Brain pericyte (primary cell): ENCODE data around the gene SIGLEC14.
"Not testable (repeated sequence)": the region's sequence is repeated elsewhere in the genome, so short reads cannot be mapped to it uniquely, and the experiment has no call there.

Source experiments
- DNase-seq: peaks from one replicate; pipeline ENCODE4 v3.0.0-alpha.2; 2012; ENCODE audit warnings: low read depth, low spot score

SIGLEC14 gene

GRCh38 chr19:51646730-51647129 lies at the start of gene SIGLEC14:
SIGLEC14 (minus strand) TSS chr19:51646825; CDS start chr19:51646759, 66 bp downstream.
- DNase-seq, result not testable (repeated sequence)

GRCh38 chr19:51695702-51696315 lies 49.2 kb upstream of the SIGLEC14 start:
- no peak for DNase-seq

- no peak for DNase-seq
These were observed 48.5 kb upstream of the SIGLEC14 start for GRCh38 chr19:51695088-51695487.

- no peak for DNase-seq
These were observed 47.9 kb upstream of the SIGLEC14 start for GRCh38 chr19:51694318-51695085.

GRCh38 chr19:51693819-51694218 lies 47.2 kb upstream of the SIGLEC14 start:
- DNase-seq, result no peak

GRCh38 chr19:51693260-51693659 lies 46.6 kb upstream of the SIGLEC14 start, which contains the start of gene SPACA6:
SPACA6 (plus strand) TSS chr19:51693330; CDS start chr19:51693527, 197 bp downstream.
- no peak for DNase-seq

- DNase-seq, result no peak
These were observed 45.8 kb upstream of the SIGLEC14 start for GRCh38 chr19:51692468-51692867.

GRCh38 chr19:51691584-51692428 lies 45.2 kb upstream of the SIGLEC14 start:
- no peak for DNase-seq

GRCh38 chr19:51691074-51691583 lies 44.5 kb upstream of the SIGLEC14 start:
- DNase-seq, result no peak

- DNase-seq, result peak; percentile 53
These were observed 43.9 kb upstream of the SIGLEC14 start for GRCh38 chr19:51690454-51691073.

GRCh38 chr19:51689751-51690453 lies 43.3 kb upstream of the SIGLEC14 start:
- no peak for DNase-seq

GRCh38 chr19:51688671-51689571 lies 42.3 kb upstream of the SIGLEC14 start:
- peak; percentile 92 for DNase-seq

- no peak for DNase-seq
These were observed 41.4 kb upstream of the SIGLEC14 start for GRCh38 chr19:51687791-51688670.

GRCh38 chr19:51686171-51686570 lies 39.5 kb upstream of the SIGLEC14 start:
- no peak for DNase-seq

GRCh38 chr19:51681286-51681941 lies 34.8 kb upstream of the SIGLEC14 start:
- no peak for DNase-seq

GRCh38 chr19:51680474-51680873 lies 33.8 kb upstream of the SIGLEC14 start:
- DNase-seq, result no peak

- no peak for DNase-seq
These were observed 30.0 kb upstream of the SIGLEC14 start for GRCh38 chr19:51676566-51677083.
